ENCODE data around the gene ZMYND19.

DNA sequence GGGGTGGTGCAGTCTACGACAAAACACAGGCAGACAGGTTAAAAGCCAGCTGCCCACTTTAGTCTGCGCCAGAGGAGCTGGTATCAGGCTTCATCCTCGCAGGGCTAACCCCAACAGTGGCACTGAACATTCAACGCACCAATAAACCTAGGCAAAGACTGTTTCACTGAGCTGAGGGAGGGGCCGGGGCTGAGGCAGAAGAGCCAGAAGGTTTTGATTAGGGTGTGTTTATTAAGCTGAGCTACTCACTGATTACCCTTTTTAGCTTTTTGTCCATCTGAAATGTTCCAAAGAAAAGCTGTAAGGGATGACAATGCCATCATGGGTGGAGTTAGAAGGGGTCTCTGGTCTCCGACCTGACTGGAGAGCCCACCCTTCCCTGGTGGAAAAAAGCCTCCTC lies 1.4 kb downstream of the ZMYND19 start:
- TF ChIP-seq POLR2A (IDR thresholded peaks at IDR 0.05; ENCODE audit: low read length) (no peak), GATA1 (IDR thresholded peaks at IDR 0.05; ENCODE audit: low read depth, low read length) (no peak)
